ENCODE results near the gene KRTAP23-1.

- TF ChIP-seq CTCF (IDR thresholded peaks at IDR 0.05; ENCODE audit: low read depth, low read length, missing input control) = no peak
- no peak for TF ChIP-seq YY1 (IDR thresholded peaks at IDR 0.05)
- TF ChIP-seq RAD21 (IDR thresholded peaks at IDR 0.05) = no peak
- TF ChIP-seq SP1 (IDR thresholded peaks at IDR 0.05) = no peak
- no peak for TF ChIP-seq EGR1 (IDR thresholded peaks at IDR 0.05; ENCODE audit: low read depth in 2 of 2)
- TF ChIP-seq TAF1 (conservative IDR thresholded peaks at IDR 0.05) = no peak
- TF ChIP-seq ATF3 (IDR thresholded peaks at IDR 0.05) = no peak
- no peak for TF ChIP-seq FOXA2 (IDR thresholded peaks at IDR 0.05)
- TF ChIP-seq RXRA (IDR thresholded peaks at IDR 0.05) = no peak
- TF ChIP-seq JUND (IDR thresholded peaks at IDR 0.05) = no peak
- TF ChIP-seq GABPA (IDR thresholded peaks at IDR 0.05 in 1 of 2, conservative IDR thresholded peaks at IDR 0.05 in 1 of 2) = no peak
- TF ChIP-seq, protein P1, sequence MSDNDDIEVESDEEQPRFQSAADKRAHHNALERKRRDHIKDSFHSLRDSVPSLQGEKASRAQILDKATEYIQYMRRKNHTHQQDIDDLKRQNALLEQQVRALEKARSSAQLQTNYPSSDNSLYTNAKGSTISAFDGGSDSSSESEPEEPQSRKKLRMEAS (IDR thresholded peaks at IDR 0.05) = no peak
Measured at GRCh38 chr21:30333736-30334135, 14.7 kb downstream of the KRTAP23-1 start.
